Left lobe of liver (tissue), 2 donors: Measurements from ENCODE around the gene VANGL2. TPM values are rescaled to one million over a fixed set of nuclear protein-coding genes. Genes with fewer than 3 reads are reported as not detected.

Source experiments
- ATAC-seq: fragments of 200-7000 bp; cut with Tn5 transposase; one replicate; pipeline ENCODE4 v1.9.1; 2020; ENCODE audit warnings: mild to moderate bottlenecking, moderate library complexity
- DNase-seq: peaks from one replicate; pipeline ENCODE4 v3.0.0-alpha.2; 2020; ENCODE audit warnings: low spot score
- total RNA-seq: library from RNA; stranded (reverse); gene quantifications from one replicate; pipeline ENCODE4 v1.2.1, GENCODE V29; 2021
- donor health status: DM: no; HTN: no; CAD: no; lungs with moderate emphysema.
- donor health status: DM: no; HTN: yes; CAD: no.

Gene VANGL2
- 0.20 TPM for total RNA-seq

DNA sequence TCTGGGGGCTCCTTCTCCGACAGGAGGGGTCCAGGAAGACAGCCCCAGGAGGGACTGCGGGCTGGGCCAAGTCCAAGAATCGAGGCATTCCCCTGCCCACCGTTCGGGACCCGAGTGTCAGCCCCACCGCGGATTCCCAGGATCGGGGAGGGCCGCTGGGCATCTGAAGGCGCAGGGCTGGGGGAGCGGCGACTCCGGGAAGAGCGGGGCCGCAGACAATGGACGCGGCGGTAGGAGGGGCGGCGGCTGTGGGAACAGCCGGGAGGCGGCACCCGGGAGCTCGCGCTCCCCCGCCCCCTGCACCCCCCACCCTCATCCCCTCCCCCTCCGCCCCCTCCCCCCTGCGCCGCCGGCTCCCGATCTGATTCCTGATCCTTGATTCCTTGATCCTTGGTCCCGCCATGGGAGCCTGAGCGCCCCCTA is at the start of gene VANGL2:
VANGL2 (plus strand) TSS at position 342 of the 423 bp plus-strand sequence. CDS start 15,274 bp downstream, outside the sequence.
- peak; percentile 66 for ATAC-seq

DNA sequence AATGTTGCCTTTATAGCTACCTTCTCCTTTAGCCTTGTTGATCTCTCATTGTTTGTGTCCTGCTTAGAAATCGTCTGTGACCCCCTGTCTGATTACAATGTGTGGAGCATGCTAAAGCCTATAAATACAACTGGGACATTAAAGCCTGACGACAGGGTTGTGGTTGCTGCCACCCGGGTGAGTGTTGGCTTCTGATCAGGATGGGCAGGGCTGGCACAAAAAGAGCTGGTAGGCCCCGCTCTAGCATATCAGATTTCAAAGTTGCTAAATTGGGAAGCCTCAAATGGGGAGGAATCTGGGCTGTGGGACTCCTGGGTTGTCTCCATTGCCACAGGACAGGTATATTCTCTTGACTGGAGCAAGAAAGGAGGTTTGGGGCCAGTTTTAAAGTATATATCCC is 48.7 kb upstream of the VANGL2 start:
- ATAC-seq (no peak), DNase-seq (no peak)

More for the DNA sequence above, at the start of gene VANGL2:
- DNase-seq, result no peak

DNA sequence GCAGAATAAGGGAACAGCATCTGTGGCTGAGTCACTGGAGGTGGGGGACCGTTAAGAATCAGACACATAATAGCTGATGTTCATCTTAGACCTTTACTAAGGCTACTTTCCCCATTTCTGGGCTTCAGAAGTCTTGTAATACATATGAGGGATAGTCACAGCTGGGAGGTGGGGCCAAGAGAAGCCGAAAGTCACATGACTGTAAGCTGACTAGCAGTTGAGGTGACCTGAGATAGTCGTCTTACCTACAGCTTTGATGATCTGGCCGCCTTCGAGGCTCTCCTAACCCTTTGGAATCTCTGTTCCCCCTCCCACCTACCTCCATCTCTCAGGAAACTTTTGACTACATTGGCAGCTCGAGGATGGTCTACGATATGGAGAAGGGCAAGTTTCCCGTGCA is 47.8 kb upstream of the VANGL2 start:
- ATAC-seq, result no peak
- peak; percentile 11 for DNase-seq

DNA sequence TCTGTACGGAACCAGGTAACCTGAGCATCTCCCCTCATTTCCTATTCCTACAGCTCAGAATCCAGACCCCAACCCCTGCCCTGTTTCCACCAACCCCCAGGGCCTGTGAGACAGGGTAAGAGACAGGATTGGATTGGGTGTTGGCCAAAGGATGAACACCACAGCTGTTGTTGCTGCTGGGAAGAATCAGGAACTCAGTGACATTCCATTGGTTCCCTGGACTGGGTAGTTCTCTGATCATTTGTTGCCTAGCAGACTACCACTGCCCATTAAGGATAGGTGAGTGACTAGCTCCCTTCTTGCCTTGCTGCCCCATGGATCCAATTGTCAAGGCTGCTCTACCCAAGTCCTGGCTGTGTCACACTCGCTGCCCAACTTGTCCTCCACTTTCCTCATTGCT is 47.1 kb upstream of the VANGL2 start:
- no peak for ATAC-seq
- DNase-seq, result peak; percentile 7

DNA sequence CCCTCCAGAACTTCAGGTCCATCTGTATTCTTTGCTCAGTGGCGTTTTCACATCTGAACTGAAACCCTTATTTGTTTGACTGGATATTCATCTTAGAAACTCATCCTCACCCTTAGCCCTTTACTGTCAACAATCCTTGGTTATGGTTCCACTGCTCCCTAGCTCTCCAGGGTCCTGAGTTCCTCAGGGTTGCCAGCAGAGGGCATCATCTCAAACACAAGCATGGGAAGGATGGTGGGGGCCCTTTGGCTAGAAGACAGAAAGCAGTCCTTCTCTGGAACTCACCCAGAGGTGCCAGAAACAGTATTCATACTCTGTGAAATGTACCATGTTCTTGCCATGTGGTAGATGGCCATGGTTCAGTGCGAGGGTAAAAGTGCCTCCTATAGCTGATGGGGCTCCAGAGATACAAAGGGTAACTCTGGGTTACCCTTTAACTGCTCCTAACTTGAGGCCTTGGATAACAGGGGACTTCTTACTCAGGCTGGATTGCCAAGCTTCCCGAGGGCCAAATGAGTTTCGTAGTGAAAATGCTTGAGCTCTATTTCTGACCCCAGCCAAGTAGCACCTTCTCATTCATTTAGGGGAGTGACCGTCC is 45.9 kb upstream of the VANGL2 start:
- DNase-seq, result peak; percentile 15
- peak; percentile 35 for ATAC-seq

DNA sequence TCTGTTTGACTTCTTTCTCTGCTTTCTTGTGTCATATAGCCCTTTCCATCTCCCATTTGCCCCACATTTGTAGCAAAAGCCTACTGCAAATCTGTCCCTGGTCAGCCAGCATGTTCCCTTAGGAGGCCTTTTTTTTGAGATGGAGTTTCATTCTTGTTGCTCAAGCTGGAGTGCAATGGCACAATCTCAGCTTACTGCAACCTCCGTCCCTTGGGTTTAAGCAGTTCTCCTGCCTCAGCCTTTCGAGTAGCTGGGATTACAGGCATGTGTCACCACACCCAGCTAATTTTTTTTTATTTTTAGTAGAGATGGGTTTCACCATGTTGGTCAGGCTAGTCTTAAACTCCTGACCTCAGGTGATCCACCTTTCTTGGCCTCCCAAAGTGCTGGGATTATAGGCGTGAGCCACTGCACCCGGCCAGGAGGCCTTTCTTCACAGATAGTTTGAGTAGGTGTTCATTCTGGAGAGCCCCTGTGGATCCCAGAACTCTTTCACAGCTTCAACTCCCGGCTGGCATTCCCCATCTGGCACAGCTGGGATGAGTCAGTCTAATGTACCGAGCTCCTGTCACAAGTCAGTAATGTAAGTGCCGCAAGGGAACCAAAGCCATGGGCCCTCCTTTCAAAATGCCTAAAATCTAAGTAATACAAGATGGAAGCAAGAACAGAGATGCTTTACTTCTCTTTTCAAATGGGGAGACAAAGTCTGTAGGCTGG is 42.9 kb upstream of the VANGL2 start:
- peak; percentile 19 for DNase-seq
- no peak for ATAC-seq

DNA sequence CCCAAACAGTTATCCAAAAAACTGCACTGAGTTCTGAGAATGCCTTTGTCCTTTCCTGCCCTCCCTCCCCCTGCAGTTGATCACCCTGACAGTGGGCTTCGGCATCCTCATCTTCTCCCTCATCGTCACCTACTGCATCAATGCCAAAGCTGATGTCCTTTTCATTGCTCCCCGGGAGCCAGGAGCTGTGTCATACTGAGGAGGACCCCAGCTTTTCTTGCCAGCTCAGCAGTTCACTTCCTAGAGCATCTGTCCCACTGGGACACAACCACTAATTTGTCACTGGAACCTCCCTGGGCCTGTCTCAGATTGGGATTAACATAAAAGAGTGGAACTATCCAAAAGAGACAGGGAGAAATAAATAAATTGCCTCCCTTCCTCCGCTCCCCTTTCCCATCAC is 42.3 kb upstream of the VANGL2 start:
- ATAC-seq (no peak), DNase-seq (peak; percentile 21)

DNA sequence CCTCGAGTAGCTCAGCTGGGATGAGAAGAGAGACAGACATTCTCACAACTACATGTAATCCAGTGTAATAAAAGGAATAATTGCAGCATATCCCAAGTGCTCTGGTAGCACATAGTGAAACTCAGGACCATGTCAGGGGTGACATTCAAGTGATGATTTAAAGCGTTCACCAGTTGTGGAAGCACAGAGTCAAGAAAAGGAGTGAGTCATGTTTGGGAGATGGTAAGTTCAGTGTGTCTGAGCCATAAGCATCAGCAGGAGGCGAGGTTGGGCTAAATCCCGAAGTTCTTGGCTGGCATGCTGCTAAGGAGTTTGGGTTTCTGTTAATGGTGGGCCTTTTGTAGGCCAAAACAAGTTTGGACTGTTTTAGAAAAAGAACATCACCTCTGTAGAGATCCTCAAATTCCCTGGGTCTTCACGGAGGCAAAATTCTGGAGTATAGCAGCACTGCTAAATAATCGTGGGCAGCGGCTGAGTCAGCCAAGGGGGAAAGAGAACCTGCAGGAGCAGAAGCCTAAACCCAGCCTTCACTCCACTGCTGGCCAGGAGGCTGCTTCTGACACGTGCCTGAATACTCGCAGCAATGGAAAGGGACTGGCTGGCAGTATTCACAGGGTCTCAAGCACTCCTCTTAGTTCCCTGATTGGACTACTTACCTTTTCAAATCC is 40.7 kb upstream of the VANGL2 start:
- DNase-seq, result peak; percentile 31
- no peak for ATAC-seq

DNA sequence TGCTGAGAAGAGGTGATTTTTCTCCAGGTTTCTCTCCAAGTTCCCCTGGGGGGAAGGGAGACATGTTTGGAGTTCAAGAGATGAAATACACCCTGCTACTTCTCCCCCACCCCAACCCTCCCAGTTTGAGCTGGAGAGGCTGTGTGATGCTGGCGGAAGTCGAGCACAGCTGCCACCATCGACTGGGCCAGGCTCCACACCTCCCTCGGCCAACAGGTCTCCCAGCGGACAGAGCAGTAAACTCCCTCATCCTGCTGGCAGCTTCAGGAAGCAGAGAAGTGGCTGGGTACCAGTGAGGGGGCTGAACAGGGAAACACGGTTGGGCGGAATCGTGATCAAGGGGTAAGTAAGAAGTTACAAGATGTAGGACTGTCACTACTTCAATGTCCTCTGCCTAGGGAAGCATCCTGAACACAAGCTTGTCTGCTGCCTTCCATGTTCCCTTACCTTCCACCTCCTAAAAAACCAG is 40.1 kb upstream of the VANGL2 start:
- ATAC-seq (no peak), DNase-seq (peak; percentile 36)

DNA sequence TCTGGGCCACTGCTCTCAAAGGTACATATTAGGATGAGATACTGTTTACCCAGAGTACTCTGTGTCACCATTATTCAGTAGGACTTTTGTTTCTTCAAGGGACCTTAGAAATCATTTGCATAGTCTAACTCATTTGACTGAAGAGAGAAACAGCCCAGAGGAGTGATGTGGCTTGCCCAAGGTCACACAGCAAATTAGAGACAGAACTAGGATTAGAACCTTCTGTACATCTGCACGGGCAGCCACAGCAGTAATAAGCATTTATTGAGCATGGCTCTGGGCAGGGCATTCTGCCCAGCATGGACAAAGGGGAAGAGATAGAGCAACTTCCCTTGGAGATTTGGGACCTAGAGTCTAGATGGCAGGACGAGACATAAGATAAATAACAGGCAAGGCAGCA is 39.2 kb upstream of the VANGL2 start:
- ATAC-seq, result no peak
- no peak for DNase-seq

DNA sequence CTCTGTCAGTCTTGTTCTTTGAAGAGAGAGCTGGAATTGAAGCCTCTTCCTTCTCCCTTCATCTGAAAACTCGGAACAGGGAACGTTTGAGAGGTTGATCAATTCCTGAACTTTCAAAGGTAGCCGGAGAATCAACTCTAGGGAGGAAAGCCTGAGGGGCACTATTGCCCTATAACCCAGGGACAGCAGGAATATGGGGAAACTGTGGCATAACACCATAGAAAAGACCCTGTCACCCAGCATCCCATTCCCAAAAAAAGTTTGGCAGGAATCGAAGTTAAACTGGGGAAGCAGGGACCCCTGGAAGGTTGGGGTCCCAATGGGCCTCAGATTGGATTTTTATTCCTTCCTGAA is 38.6 kb upstream of the VANGL2 start:
- ATAC-seq (no peak), DNase-seq (no peak)

DNA sequence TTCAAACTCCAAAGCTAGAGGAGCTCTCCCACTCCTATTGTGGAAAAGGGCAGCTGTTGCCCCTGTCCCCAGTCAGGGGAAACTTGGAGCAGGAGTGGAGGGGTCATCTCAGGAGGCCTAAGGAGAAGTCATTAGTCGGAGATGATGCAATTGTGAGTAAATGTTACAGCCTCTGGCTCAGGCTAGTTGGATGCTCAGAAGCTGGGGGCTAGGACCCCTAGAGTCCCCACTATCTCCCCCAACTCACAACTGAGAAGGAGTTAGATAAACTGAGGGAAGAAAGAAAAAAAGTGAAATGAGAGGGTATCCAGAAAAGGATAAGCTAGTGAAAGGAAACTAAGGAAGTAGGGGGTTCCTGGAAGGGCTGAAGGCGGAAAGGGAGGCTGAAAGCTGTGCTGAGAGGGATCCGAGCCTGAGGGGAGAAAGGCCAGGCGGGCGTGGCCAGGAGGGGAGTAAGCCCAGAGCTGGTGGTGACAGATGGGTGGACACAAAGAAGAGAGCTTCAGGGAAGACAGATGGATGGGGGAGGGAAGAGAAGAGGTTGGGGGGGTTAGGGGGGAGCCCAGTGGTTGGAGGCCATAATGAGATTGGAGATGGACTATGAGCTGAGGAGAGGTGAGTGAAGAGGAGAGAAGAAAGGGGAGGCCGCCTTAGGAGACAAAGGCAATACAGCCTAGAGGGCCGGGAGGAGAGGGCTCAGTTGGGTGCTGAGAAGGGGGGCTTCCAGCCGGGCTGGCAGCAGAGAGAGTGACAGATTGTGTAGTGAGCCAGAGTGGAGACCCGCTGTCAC is 38.0 kb upstream of the VANGL2 start:
- peak; percentile 29 for DNase-seq
- ATAC-seq, result no peak

DNA sequence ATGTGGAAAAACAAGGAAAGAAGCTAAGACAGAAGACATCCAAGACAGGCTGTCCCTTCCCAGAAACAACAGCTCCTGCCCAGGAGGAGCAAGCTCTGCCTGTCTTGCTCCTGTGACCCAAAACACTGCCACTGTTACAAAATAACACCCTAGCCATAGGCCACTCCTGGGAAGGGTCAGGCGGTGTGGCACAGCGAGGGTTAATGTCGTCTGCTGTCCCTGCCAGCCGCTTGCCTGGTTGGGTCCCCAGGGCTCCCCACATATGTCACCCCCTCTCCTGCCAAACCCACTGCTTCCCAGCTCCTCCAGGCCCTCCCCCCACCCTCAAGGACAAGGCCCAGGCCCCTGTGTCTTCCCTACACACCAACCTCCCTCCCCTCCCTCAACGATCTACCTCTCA is 37.4 kb upstream of the VANGL2 start:
- ATAC-seq (no peak), DNase-seq (peak; percentile 33)

DNA sequence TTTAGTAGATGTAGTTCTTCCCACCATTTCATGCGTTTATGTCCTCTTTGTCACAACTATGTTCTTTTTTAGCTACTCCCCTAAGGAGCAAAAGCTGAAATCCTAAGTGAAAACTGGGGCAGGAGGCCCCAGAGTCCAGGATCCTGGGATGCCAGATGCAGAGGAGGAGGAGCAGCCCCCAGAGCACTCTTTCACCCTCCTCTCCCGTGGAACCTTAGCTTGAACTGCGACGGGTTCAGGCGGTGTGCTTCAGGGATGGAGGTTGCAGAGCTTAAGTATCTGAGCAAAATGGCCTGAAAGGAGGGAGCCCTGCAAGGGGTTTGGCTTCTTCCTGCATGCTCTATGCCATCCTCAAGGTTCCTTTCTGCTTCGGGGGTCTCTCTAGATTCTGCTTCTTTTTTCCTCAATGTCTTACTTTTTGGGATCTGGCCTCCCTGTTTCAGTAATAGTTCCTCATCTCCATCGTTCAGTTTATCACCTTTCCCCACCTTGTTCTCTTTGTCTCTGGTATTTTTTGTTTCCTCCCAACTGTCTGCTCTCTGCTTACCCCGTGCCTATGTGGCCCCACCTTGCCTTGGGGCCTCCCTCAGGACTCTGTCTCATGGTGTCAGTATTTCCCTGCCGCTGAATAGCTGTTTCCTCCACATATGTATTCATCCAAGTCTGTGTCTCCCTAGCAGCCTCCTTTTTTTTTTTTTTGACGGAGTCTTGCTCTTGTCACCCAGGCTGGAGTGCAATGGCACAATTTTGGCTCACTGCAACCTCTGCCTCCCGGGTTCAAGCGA is 36.2 kb upstream of the VANGL2 start:
- no peak for ATAC-seq
- peak; percentile 14 for DNase-seq

DNA sequence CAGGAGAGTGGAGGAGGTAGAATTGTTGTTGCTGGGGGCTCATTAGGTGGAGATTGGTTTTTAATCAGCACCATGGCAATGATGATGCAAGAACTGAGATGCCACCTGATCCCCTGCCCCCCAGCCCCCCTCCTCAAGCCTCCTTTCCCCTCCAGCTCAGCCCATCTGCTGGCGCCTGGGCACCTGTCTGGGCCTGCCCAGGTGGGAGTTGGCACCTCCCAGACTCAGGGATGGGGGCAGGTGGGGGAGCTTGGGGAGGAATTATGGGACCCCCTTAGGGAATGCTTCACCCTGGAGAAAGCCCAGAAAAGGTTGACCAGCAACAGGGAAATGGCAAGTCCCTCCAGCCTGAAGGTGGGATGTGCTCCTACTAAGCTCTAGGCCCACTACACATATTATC is 35.0 kb upstream of the VANGL2 start:
- ATAC-seq, result no peak

DNA sequence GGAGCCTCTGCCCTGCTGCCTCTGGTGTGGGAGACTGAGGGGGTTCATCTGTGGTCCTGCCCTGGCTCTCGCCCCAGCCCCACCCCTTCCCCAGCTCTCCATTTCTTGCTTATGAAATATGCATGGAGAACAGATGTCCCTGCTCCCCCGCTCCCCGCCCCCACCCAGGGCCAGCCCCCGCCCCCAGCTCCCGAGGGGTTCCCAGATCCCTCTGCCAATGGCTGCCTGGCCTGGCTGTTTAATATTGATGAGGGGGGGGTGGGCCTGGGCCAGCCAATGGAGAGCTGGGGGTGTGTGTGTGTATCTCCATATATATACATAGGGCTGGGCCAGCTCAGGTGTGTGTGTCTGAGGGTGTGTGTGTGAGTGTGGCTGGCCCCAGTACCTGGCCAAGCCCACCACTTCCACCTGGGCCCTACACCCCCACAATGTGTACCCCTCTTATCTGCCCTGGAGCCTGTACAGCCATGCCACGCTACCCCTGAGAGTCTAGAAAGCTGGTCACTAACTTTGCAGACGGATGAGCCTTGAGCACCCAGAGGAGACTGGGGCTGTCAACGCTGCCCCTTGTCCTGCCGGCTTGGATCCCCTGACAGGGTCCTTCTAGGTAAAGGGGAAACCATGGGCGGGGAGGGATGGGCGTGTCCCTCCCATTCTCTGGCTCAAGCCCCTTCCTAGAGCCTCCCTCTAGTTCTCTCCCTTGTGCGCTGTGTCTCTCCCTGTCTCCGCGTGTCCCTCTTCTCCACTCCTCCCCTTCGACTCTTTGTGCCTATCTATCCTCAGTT is 33.4 kb upstream of the VANGL2 start, which contains the start of gene NHLH1:
NHLH1 (plus strand) TSS at position 341 of the 785 bp plus-strand sequence. CDS start 3,661 bp downstream, outside the sequence.
- ATAC-seq (no peak), DNase-seq (peak; percentile 21)

More for the DNA sequence above, 35.0 kb upstream of the VANGL2 start:
- peak; percentile 21 for DNase-seq

DNA sequence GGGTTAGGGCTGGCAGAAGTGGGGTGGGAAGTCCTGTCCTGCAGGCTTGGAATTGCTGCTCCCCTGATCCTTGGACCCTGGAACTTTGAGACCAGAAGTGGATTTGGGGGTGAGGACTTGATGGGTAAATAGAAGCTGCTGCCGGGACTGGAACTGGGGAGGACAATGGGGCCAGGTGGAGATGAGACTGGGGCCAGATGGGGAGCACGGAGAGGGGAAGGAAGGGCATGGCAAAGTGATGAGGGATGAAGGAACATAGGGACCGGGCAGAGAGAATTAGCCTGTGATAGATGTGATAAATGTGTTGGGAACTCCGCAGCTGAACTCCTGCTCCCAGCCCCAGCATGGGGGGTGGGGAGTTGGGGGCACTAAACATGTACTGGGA is 32.9 kb upstream of the VANGL2 start:
- peak; percentile 30 for DNase-seq
- ATAC-seq, result no peak

DNA sequence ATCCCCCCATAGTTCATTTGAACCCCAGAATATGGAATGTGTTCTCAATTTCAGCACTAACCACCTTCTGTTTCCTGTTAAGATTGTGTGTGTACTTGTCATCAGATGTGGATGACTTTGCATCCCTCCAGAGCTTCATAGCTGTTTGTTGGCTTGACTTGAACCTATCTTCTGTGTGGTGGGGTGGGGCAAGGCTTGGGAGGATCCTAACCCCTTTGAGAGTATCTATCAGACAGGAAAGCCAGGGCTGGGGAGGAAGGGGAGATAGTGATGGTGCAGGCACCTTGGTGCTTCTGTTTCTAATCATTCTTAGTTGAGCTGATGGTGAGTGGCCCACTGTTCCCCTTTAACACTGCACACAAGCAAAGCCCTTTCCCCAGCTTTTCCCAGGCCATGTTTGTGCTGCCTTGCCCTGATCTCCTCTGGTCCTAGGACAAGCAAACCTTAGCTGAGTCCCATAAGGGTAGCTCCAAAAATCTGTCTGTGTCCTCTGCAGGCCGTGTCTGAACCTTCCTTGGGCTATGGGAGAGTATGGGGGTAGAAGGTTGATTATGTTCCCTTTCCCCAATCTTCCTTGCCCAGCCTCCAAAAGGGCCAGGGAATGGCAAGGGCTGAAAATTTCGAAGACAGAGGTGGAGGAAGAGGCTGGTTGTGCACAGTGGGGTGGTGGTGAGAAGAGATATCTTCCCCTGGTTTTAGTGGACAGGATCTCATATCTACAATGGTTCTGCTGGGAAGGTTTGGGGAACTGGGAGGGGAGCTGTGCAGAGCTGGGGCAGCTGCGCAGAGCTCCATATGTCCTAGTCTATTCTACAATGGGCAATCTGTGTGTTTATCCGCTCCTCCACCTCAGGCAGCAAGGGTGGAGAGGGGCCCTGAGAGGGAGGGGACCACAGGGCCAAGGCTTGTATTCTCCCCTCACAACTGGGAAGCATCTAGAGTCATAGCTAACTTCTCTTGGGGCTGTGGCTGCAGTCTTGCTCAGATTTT is 32.1 kb upstream of the VANGL2 start:
- ATAC-seq (no peak), DNase-seq (peak; percentile 16)
